GM19193 (cell line): ENCODE measurements around the gene CYLD.

Source experiments
- POLR2A ChIP-seq: IDR thresholded peaks from 4 replicates; pipeline ENCODE4 v1.6.1; 2011; ENCODE audit not compliant: insufficient read depth, insufficient read length; ENCODE audit errors: extremely low read depth

The CYLD gene

DNA sequence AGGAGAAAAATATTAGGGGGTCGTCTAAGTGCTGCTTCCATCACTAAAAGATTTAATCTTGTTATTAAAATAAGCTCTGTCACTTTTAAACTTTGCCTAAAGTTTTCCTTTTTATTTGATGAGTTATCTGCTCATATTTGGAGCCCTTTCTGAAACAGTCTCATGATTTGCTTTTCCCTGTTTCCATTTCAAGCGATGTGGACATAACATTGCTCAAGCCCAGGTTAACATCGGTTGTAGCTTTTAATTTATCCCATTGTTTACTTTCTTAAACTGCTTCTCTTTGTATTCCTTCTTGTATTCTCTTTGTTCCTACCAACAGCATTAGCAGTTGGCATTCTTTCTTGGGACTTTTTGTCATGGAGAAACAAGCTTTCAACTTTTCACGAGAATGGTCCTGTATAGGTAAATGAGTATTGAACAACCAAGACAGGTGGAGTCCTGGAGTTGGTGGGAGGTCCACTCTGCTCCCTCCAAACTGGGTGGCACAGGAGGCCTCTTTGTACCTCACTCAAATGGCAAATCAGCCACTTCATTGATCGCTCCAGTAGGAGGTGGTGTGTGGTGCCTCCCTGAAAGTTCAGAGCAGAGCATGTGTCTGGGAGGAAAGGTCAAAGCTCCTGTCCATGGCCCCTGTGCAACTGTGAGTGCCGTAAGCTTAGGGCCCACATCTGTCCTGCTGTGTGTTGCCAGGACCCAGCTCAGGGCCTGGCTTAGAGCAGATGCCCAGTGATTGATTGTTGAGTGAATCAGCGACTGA is 107.0 kb downstream of the CYLD start:
- TF ChIP-seq POLR2A, result no peak
